Activated CD4-positive, alpha-beta T cell treated with anti-CD3 and anti-CD28 coated beads, Interleukin-2, amount 10 ng/mL, durations not matched to agents 7 days and 5 days (primary cell): ENCODE data around the gene TSEN54. TPM values are rescaled to one million over a fixed set of nuclear protein-coding genes. Genes with fewer than 3 reads are reported as not detected.

ENCODE experiments used
- CTCF ChIA-PET: fragments of 350-600 bp; sonication (Branson Sonifier 250); formaldehyde crosslinking; loops from one replicate; lab custom pipeline; 2021; ENCODE audit warnings: antibody characterized with exemption; lab: Charles Lee
- POLR2A ChIA-PET: fragments of 350-600 bp; sonication (Branson Sonifier 250); formaldehyde crosslinking; loops from one replicate; lab custom pipeline; 2021; ENCODE audit warnings: antibody characterized with exemption; lab: Charles Lee
- DNase-seq: peaks from one replicate; pipeline ENCODE4 v3.0.0-alpha.2; 2020
- H3K27ac Mint-ChIP-seq: one replicate; pipeline ENCODE4 v1.8.0; 2021; ENCODE audit warnings: mild to moderate bottlenecking, moderate library complexity, mixed read lengths
- H3K27me3 Mint-ChIP-seq: one replicate; pipeline ENCODE4 v1.8.0; 2021; ENCODE audit warnings: mixed read lengths
- H3K36me3 Mint-ChIP-seq: one replicate; pipeline ENCODE4 v1.8.0; 2021; ENCODE audit warnings: low read depth, mixed read lengths
- H3K4me1 Mint-ChIP-seq: one replicate; pipeline ENCODE4 v1.8.0; 2021; ENCODE audit warnings: mixed read lengths
- H3K4me3 Mint-ChIP-seq: one replicate; pipeline ENCODE4 v1.8.0; 2021; ENCODE audit warnings: mild to moderate bottlenecking, moderate library complexity, mixed read lengths
- H3K9me3 Mint-ChIP-seq: one replicate; pipeline ENCODE4 v1.8.0; 2021; ENCODE audit warnings: mixed read lengths
- total RNA-seq, 2 experiments: library from RNA; stranded (reverse); gene quantifications; one replicate each; pipeline ENCODE4 v1.2.3, GENCODE V29; 2021

TSEN54 gene
- total RNA-seq, 2 experiments from 2014 or later = 48.8 to 59.2 TPM

DNA sequence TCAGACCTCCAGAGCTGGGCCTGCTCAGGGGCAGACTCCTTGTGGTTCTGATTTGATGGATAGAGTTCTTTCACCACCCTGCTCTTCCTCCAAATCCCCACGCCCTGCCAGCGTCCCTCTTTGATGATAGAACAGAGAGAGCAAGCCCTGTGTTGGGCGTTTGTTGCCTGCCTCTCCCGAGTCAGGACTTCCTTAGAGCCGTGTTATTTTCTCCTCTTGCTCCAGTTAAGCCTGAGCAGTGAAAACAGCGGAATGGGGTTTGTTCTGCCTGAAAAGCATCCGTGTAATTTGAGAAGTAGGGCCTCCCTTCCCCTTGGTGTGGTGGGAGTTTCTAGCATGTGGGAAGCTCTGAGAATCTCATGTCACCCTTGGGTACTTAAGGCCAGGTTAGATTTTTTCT, 37.8 kb upstream of the TSEN54 start:
- no peaks in the 10 kb centered on the region for H3K27me3 Mint-ChIP-seq
- no peak for DNase-seq
- H3K36me3 Mint-ChIP-seq = peaks cover 3% of the 10 kb centered on the region
- no peaks in the 10 kb centered on the region for H3K9me3 Mint-ChIP-seq
- no peaks in the 10 kb centered on the region for H3K4me1 Mint-ChIP-seq
- CTCF ChIA-PET = interaction anchor here (0.6 kb wide), 2 partner anchors 623 to 736 kb away, joined by 3 to 6 read pairs; no protein-coding TSS in a partner anchor
- no peak overlapping the region for H3K4me3 Mint-ChIP-seq
- H3K27ac Mint-ChIP-seq = no peak overlapping the region
- POLR2A ChIA-PET = no interaction called here

DNA sequence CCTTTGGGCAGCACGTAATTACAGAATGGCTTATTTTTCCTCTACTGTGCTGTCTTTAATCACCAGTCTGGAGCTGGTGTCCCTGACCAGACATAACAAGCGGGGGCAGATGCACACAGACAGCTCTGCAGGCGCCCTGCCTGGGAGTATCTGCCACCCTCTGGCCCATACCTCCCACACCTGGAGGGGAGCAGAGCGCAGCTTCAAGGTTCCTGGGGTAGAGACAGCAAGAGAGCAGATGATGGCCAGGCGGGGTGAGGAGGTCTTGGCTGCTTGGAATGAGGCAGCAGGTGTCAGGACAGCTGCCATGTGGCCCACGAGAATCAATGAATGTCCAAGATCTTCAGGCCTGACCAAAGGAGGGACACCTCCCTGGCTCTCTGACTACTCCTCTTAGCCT, 36.0 kb upstream of the TSEN54 start:
- no peak for DNase-seq
- Mint-ChIP-seq H3K4me3 (no peak overlapping the region), H3K27ac (no peak overlapping the region), H3K36me3 (peaks cover 5% of the 10 kb centered on the region), H3K9me3 (no peaks in the 10 kb centered on the region), H3K27me3 (no peaks in the 10 kb centered on the region), H3K4me1 (peaks cover 5% of the 10 kb centered on the region)
- CTCF ChIA-PET = interaction anchor here (0.9 to 1.8 kb wide), 6 partner anchors 9 to 70 kb away, joined by 3 to 5 read pairs (median 4); no protein-coding TSS in a partner anchor
- POLR2A ChIA-PET = interaction anchor here (0.6 kb wide), 1 partner anchor 518 kb away, joined by 3 read pairs; no protein-coding TSS in a partner anchor

DNA sequence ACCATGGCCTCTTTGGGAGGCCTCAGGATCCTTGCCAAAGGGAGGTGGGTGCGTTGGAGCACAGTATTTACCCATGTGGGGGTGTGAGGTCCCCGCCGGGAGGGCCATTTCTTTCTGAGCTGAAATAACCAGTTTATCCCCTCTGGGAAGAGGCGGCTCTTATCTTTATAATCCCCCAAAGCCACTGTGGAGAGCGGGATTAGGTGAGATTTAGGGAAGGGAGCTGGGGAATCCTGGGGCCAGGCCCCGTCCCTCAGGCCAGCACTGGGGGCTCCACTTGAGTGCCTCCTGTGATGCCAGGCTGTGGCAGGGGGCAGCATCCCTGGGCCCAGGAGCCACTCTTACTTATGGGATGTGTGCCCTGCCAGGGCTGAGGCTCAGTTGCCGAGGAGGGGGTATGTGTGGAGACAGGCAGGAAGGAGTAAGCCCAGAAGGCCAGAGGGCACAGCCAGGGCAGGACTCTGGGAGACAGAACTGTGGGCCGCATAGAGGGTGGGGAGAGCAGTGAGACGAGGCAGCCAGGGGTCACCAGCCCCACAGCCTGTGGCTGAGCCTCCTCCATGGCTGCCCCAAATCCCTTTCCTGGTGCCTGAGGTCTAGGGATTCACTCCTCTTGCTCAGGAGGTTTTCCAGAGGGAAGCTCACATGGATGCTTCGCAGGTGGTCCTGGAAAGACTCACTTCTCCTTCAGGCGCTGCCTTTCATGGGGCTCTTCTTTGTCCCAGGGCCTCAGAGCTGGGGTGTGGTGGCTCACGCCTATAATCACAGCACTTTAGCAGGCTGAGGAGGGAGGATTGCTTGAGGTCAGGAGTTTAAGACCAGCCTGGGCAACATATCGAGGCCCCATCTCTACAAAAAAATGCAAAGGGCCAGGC, 34.9 kb upstream of the TSEN54 start:
- peaks cover 8% of the 10 kb centered on the region for H3K4me1 Mint-ChIP-seq
- H3K9me3 Mint-ChIP-seq = no peaks in the 10 kb centered on the region
- ChIA-PET POLR2A (no interaction called here), CTCF (interaction anchor here (0.6 to 1.8 kb wide), 4 partner anchors 10 to 69 kb away, joined by 3 to 5 read pairs (median 5); no protein-coding TSS in a partner anchor)
- H3K36me3 Mint-ChIP-seq = peaks cover 7% of the 10 kb centered on the region
- DNase-seq = no peak
- H3K27me3 Mint-ChIP-seq = no peaks in the 10 kb centered on the region
- no peak overlapping the region for H3K27ac Mint-ChIP-seq
- H3K4me3 Mint-ChIP-seq = no peak overlapping the region

DNA sequence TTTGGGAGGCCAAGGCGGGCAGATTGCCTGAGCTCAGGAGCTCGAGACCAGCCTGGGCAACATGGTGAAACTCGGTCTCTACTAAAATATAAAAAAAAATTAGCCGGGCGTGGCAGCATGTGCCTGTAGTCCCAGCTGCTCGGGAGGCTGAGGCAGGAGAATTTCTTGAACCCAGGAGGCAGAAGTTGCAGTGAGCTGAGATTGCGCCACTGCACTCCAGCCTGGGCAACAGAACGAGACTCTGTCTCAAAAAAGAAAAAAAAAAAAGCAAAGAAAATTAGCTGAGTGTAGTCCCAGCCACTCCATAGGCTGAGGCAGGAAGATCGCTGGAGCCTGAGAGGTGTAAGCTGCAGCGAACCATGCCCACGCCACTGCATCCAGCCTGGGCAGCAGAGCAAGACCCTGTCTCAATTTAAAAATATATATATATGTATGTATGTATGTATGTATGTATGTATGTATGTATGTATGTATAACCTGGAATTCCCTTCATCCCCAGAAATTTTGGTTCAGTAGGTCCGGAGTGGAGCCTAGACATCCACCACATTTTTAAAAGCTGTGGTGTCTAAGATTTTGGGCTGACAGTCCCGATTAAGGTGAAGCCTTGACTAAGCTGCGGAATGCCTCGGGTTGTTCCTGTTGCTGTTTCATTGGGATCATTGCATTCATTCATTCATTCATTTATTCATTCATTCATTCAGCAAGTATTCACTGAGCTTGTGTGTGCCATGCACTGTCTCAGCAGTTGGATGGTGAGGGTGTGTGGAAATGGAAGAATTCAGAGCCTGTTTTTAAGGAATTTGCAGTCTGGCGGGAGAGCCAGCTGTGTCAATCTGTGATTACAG, 34.0 kb upstream of the TSEN54 start:
- Mint-ChIP-seq H3K36me3 (peaks cover 6% of the 10 kb centered on the region), H3K4me3 (no peak overlapping the region), H3K27me3 (no peaks in the 10 kb centered on the region), H3K9me3 (no peaks in the 10 kb centered on the region), H3K4me1 (peaks cover 17% of the 10 kb centered on the region), H3K27ac (no peak overlapping the region)
- no peak for DNase-seq
- CTCF ChIA-PET = no interaction called here
- POLR2A ChIA-PET = no interaction called here

DNA sequence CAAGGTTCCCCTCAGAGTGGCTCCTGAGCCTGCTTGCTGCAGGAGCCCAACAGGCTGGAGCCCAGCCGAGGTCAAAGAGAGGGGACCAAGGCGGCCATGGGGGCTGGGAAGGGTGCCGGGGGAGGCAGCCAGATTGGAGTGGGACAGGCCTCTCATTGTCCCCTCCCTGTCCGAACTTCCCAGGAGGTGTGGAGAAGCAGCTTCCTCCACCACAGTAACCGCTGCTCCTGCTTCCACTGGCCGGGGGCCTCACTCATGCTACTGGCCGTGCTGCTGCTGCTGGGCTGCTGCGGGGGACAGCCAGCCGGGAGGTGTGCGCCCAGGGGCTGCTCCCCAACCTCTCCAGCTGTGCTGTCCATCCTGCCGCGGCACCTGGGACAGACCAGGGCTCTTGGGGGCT, 30.6 kb upstream of the TSEN54 start:
- no peaks in the 10 kb centered on the region for H3K9me3 Mint-ChIP-seq
- DNase-seq = no peak
- ChIA-PET POLR2A (no interaction called here), CTCF (no interaction called here)
- H3K36me3 Mint-ChIP-seq = peaks cover 10% of the 10 kb centered on the region
- H3K27me3 Mint-ChIP-seq = no peaks in the 10 kb centered on the region
- H3K4me3 Mint-ChIP-seq = no peak overlapping the region
- H3K4me1 Mint-ChIP-seq = peaks cover 26% of the 10 kb centered on the region
- peak overlapping the region; percentile 25 for H3K27ac Mint-ChIP-seq

- peak overlapping the region; percentile 80 for H3K27ac Mint-ChIP-seq
- H3K4me3 Mint-ChIP-seq = no peak overlapping the region
- H3K27me3 Mint-ChIP-seq = no peaks in the 10 kb centered on the region
- DNase-seq = no peak
- CTCF ChIA-PET = no interaction called here
- no peaks in the 10 kb centered on the region for H3K9me3 Mint-ChIP-seq
- POLR2A ChIA-PET = no interaction called here
- H3K36me3 Mint-ChIP-seq = peaks cover 10% of the 10 kb centered on the region
- peaks cover 26% of the 10 kb centered on the region for H3K4me1 Mint-ChIP-seq
Observed at GRCh38 chr17:75486151-75486550, 30.2 kb upstream of the TSEN54 start.

DNA sequence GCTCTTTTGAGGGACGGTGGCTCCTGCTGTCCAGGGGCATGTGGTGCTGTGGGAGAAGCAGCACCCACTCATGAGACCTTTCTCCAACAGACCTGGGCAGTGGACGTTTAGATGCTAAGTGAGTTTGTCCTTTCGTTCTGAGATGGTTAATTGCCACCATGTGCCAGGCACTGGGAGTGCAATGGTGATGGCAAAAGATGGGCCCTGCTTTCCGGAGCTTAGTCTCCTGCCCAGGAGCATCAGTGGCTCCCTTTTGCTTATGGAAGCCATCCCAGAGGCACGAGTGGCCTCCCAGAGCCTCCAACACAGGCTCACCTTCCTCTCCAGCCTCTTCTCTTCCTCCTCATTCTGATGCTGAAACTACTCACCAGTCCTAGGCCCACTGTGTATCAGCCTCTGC, 29.4 kb upstream of the TSEN54 start:
- POLR2A ChIA-PET = no interaction called here
- H3K36me3 Mint-ChIP-seq = peaks cover 10% of the 10 kb centered on the region
- H3K4me3 Mint-ChIP-seq = no peak overlapping the region
- DNase-seq = no peak
- no peaks in the 10 kb centered on the region for H3K27me3 Mint-ChIP-seq
- peaks cover 26% of the 10 kb centered on the region for H3K4me1 Mint-ChIP-seq
- CTCF ChIA-PET = interaction anchor here (0.8 to 1.1 kb wide), 2 partner anchors 10 to 29 kb away, joined by 3 read pairs; partner anchors contain the start of gene TSEN54
- no peaks in the 10 kb centered on the region for H3K9me3 Mint-ChIP-seq
- peak overlapping the region; percentile 96 for H3K27ac Mint-ChIP-seq

GRCh38 chr17:75487351-75488070, 28.8 kb upstream of the TSEN54 start:
- no peaks in the 10 kb centered on the region for H3K27me3 Mint-ChIP-seq
- ChIA-PET POLR2A (no interaction called here), CTCF (interaction anchor here (0.8 to 1.3 kb wide), 5 partner anchors 10 to 31 kb away, joined by 3 to 4 read pairs (median 3); partner anchors contain the start of genes TMEM94 and TSEN54)
- peak overlapping the region; percentile 54 for H3K4me3 Mint-ChIP-seq
- H3K36me3 Mint-ChIP-seq = peaks cover 10% of the 10 kb centered on the region
- peak; percentile 67 for DNase-seq
- H3K4me1 Mint-ChIP-seq = peaks cover 26% of the 10 kb centered on the region
- H3K9me3 Mint-ChIP-seq = no peaks in the 10 kb centered on the region
- H3K27ac Mint-ChIP-seq = peak overlapping the region; percentile 96

GRCh38 chr17:75488693-75489510, 27.4 kb upstream of the TSEN54 start:
- CTCF ChIA-PET = interaction anchor here (1.3 kb wide), 1 partner anchor 20 kb away, joined by 3 read pairs; no protein-coding TSS in a partner anchor
- H3K9me3 Mint-ChIP-seq = no peaks in the 10 kb centered on the region
- peaks cover 10% of the 10 kb centered on the region for H3K36me3 Mint-ChIP-seq
- H3K4me3 Mint-ChIP-seq = no peak overlapping the region
- no peak for DNase-seq
- H3K27ac Mint-ChIP-seq = peak overlapping the region; percentile 96
- H3K4me1 Mint-ChIP-seq = peaks cover 24% of the 10 kb centered on the region
- H3K27me3 Mint-ChIP-seq = no peaks in the 10 kb centered on the region
- POLR2A ChIA-PET = no interaction called here

DNA sequence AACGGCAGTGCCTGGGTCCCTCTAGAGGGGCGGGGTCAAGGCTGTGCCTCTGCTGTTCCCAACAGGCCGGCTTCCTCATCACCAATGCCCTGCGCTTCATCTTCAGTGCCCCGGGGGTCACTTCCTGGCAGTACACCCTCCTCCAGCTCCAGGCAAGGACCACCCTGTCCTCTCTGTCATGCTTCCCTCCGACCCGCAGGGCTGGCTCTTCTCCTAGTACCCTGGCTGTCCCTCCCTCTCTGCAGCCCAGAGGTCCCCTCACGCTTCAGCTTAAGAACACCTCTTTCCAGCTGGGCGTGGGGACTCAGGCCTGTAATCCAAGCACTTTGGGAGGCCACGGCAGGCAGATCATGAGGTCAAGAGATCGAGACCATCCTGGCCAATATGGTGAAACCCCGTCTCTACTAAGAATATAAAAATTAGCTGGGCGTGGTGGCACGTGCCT, 26.8 kb upstream of the TSEN54 start:
- Mint-ChIP-seq H3K4me1 (peaks cover 24% of the 10 kb centered on the region), H3K9me3 (no peaks in the 10 kb centered on the region), H3K27ac (peak overlapping the region; percentile 68), H3K4me3 (no peak overlapping the region), H3K36me3 (peaks cover 10% of the 10 kb centered on the region), H3K27me3 (no peaks in the 10 kb centered on the region)
- ChIA-PET POLR2A (no interaction called here), CTCF (no interaction called here)
- DNase-seq = no peak

- no peak overlapping the region for H3K4me3 Mint-ChIP-seq
- no peak for DNase-seq
- ChIA-PET POLR2A (no interaction called here), CTCF (interaction anchor here (0.9 kb wide), 1 partner anchor 12 kb away, joined by 4 read pairs; no protein-coding TSS in a partner anchor)
- no peaks in the 10 kb centered on the region for H3K9me3 Mint-ChIP-seq
- peak overlapping the region; percentile 41 for H3K27ac Mint-ChIP-seq
- no peaks in the 10 kb centered on the region for H3K27me3 Mint-ChIP-seq
- peaks cover 21% of the 10 kb centered on the region for H3K4me1 Mint-ChIP-seq
- H3K36me3 Mint-ChIP-seq = peaks cover 8% of the 10 kb centered on the region
Observed at GRCh38 chr17:75490173-75490743, 26.1 kb upstream of the TSEN54 start.
